ENCODE results near the gene KCNJ9. TPM values are rescaled to one million over a fixed set of nuclear protein-coding genes. Genes with fewer than 3 reads are reported as not detected.

KCNJ9 gene
- total RNA-seq, 1 experiment from 2014 or later = not detected

DNA sequence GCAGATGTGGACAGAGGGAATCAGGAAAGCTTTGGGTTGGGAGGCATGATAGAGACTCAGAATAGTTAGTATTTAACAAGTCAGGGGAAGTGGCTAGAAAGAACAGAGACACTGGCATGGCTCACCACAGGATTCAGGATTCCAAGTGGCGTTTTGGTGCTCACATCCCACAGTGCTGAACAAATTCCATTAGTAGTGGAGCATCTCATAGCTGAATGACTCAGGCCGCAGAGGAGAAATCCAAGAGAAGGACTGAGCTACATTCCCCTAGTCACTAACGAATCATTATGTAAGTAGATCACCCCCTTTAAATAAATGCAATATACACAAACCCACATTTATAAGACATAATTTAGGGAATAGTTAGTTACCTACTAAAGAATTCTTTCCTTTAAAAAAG is 5.0 kb upstream of the KCNJ9 start:
- Mint-ChIP-seq H3K4me3 (ENCODE audit: low read depth, unreplicated experiment) (no peak overlapping the region), H3K27ac (ENCODE audit: unreplicated experiment) (no peak overlapping the region), H3K9me3 (ENCODE audit: low read depth, unreplicated experiment) (no peaks in the 10 kb centered on the region), H3K27me3 (ENCODE audit: unreplicated experiment) (peaks cover 100% of the 10 kb centered on the region), H3K4me1 (ENCODE audit: low read depth, unreplicated experiment) (peaks cover 9% of the 10 kb centered on the region), H3K36me3 (ENCODE audit: insufficient read depth, unreplicated experiment) (peaks cover 4% of the 10 kb centered on the region)
- DNase-seq = no peak
- no TSS peak for BruUV-seq (replicated peaks)
- TF ChIP-seq, protein P1, sequence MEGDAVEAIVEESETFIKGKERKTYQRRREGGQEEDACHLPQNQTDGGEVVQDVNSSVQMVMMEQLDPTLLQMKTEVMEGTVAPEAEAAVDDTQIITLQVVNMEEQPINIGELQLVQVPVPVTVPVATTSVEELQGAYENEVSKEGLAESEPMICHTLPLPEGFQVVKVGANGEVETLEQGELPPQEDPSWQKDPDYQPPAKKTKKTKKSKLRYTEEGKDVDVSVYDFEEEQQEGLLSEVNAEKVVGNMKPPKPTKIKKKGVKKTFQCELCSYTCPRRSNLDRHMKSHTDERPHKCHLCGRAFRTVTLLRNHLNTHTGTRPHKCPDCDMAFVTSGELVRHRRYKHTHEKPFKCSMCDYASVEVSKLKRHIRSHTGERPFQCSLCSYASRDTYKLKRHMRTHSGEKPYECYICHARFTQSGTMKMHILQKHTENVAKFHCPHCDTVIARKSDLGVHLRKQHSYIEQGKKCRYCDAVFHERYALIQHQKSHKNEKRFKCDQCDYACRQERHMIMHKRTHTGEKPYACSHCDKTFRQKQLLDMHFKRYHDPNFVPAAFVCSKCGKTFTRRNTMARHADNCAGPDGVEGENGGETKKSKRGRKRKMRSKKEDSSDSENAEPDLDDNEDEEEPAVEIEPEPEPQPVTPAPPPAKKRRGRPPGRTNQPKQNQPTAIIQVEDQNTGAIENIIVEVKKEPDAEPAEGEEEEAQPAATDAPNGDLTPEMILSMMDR (IDR thresholded peaks at IDR 0.05; ENCODE audit: unreplicated experiment) = no peak
- CTCF ChIA-PET = no interaction called here
- intact Hi-C loops (cut with micrococcal nuclease; ENCODE audit: unreplicated experiment) = loop anchor here (5.0 kb wide), 1 partner anchor 44 kb away; the partner anchor contains the start of gene PIGM

DNA sequence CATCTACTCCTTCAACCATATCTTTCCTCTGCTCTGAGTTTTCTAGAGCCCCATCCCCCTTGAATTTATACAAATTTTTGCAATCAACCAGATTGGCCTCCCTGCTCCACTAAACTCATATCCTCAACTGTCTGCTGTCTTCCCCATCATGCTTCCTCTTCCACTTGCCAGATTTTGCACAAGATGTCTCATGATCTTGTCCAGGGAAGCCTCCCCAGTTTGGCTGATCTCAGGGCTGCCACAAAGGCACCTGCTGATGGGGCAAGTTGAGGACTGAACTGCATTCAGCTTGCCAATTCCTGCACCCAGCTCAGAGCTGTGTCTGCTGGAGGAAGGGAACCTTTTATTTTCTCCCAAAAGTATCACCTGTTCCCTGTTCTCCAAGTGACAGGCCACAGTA is 3.9 kb upstream of the KCNJ9 start:
- Mint-ChIP-seq H3K4me1 (ENCODE audit: low read depth, unreplicated experiment) (peaks cover 9% of the 10 kb centered on the region), H3K27me3 (ENCODE audit: unreplicated experiment) (peaks cover 100% of the 10 kb centered on the region), H3K4me3 (ENCODE audit: low read depth, unreplicated experiment) (no peak overlapping the region), H3K9me3 (ENCODE audit: low read depth, unreplicated experiment) (no peaks in the 10 kb centered on the region), H3K36me3 (ENCODE audit: insufficient read depth, unreplicated experiment) (peaks cover 4% of the 10 kb centered on the region), H3K27ac (ENCODE audit: unreplicated experiment) (no peak overlapping the region)
- TF ChIP-seq, protein P1 (IDR thresholded peaks at IDR 0.05; ENCODE audit: unreplicated experiment) = no peak
- no TSS peak for BruUV-seq (replicated peaks)
- intact Hi-C loops (cut with micrococcal nuclease; ENCODE audit: unreplicated experiment) = loop anchor here (5.0 kb wide), 1 partner anchor 45 kb away; the partner anchor contains the start of gene PIGM
- DNase-seq = no peak
- CTCF ChIA-PET = interaction anchor here (0.7 to 3.3 kb wide), 8 partner anchors 9 to 1960 kb away, joined by 3 to 21 read pairs (median 8); partner anchors contain the start of gene IGSF8

DNA sequence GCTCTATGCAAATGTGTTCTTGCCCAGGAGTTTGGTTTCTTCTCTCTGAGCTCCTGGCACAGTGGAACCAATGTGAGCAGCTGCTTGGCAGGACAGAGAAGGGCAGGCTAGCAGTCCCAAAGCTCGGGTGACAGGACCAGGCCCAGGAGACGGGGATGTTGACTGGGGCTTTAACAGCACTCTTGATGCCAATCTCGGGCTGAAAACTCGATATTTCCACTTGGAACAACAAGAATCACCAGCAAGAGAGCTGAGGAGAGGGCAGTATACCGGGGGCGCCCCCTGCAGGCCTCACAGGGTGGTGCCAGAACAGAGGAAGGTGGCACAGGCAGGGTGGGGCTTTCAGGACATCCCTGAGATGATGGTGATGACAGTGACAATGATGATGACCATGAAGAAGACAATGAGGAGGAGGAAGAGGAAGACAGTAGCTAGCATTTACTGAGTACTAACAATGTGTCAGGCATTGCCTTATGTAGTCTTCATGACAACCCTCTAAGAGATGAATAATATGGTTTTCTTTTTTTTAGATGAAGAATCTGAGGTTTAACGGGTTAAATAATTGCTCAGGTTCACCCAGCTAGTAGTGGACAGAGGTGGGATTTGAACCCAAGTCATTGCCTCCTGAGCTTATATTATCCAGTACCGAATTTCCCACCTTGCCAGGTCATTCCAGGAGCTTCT is 2.7 kb upstream of the KCNJ9 start:
- intact Hi-C loops (cut with micrococcal nuclease; ENCODE audit: unreplicated experiment) = loop anchor here (2.0 to 5.0 kb wide), 2 partner anchors 32 to 46 kb away; partner anchors contain the start of gene PIGM
- BruUV-seq (replicated peaks) = no TSS peak
- TF ChIP-seq, protein P1 (IDR thresholded peaks at IDR 0.05; ENCODE audit: unreplicated experiment) = peak; percentile 93
- H3K36me3 Mint-ChIP-seq (ENCODE audit: insufficient read depth, unreplicated experiment) = peaks cover 4% of the 10 kb centered on the region
- no peak overlapping the region for H3K27ac Mint-ChIP-seq (ENCODE audit: unreplicated experiment)
- CTCF ChIA-PET = interaction anchor here (0.5 to 3.3 kb wide), 17 partner anchors 8 to 1961 kb away, joined by 3 to 21 read pairs (median 4); partner anchors contain the start of genes IGSF8 and KCNJ10
- H3K4me1 Mint-ChIP-seq (ENCODE audit: low read depth, unreplicated experiment) = peaks cover 9% of the 10 kb centered on the region
- peak; percentile 75 for DNase-seq
- no peaks in the 10 kb centered on the region for H3K9me3 Mint-ChIP-seq (ENCODE audit: low read depth, unreplicated experiment)
- no peak overlapping the region for H3K4me3 Mint-ChIP-seq (ENCODE audit: low read depth, unreplicated experiment)
- peaks cover 98% of the 10 kb centered on the region for H3K27me3 Mint-ChIP-seq (ENCODE audit: unreplicated experiment)

DNA sequence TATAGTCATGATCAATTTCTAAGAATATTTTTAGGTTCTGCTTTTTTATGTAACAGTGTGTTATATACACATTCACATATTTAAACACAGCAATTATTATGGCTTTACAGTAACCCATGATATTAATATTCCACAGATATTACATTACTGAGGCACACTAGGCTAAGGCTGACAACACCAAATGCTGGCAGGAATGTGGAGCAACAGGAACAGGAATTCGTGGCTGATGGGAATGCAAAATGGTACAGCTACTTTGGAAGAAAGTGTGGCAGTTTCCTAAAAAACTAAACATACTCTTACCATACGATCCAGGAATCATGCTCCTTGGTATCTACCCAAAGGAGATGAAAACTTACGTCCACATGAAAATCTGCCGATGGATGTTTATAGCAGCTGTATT is 1.9 kb upstream of the KCNJ9 start:
- CTCF ChIA-PET = interaction anchor here (0.6 to 3.3 kb wide), 9 partner anchors 7 to 124 kb away, joined by 3 to 14 read pairs (median 6); partner anchors contain the start of genes IGSF8 and KCNJ10
- peaks cover 90% of the 10 kb centered on the region for H3K27me3 Mint-ChIP-seq (ENCODE audit: unreplicated experiment)
- peaks cover 9% of the 10 kb centered on the region for H3K4me1 Mint-ChIP-seq (ENCODE audit: low read depth, unreplicated experiment)
- no peak for DNase-seq
- TF ChIP-seq, protein P1 (IDR thresholded peaks at IDR 0.05; ENCODE audit: unreplicated experiment) = no peak
- no peak overlapping the region for H3K4me3 Mint-ChIP-seq (ENCODE audit: low read depth, unreplicated experiment)
- peaks cover 4% of the 10 kb centered on the region for H3K36me3 Mint-ChIP-seq (ENCODE audit: insufficient read depth, unreplicated experiment)
- no TSS peak for BruUV-seq (replicated peaks)
- H3K9me3 Mint-ChIP-seq (ENCODE audit: low read depth, unreplicated experiment) = no peaks in the 10 kb centered on the region
- H3K27ac Mint-ChIP-seq (ENCODE audit: unreplicated experiment) = no peak overlapping the region
- intact Hi-C loops (cut with micrococcal nuclease; ENCODE audit: unreplicated experiment) = loop anchor here (2.0 to 5.0 kb wide), 2 partner anchors 33 to 47 kb away; partner anchors contain the start of gene PIGM

Measured in Calu3 (cell line).